Medulla oblongata (tissue), 1 donor: Measurements from ENCODE around the gene RRAS.

Experiments
- DNase-seq: peaks from one replicate; pipeline ENCODE4 v3.0.0-alpha.2; 2015; ENCODE audit errors: extremely low spot score

The RRAS gene

GRCh38 chr19:49595819-49596404, 44.0 kb downstream of the RRAS start:
- DNase-seq, result no peak

- DNase-seq, result no peak
These were observed 44.7 kb downstream of the RRAS start for GRCh38 chr19:49594993-49595818.

GRCh38 chr19:49594157-49594992, 45.6 kb downstream of the RRAS start:
- no peak for DNase-seq

- DNase-seq, result peak; percentile 95
These were observed 46.5 kb downstream of the RRAS start for GRCh38 chr19:49593233-49594113.

GRCh38 chr19:49592486-49593232, 47.3 kb downstream of the RRAS start:
- DNase-seq, result no peak

- DNase-seq, result peak; percentile 40
These were observed 48.0 kb downstream of the RRAS start for GRCh38 chr19:49591731-49592485.

GRCh38 chr19:49590971-49591730, 48.8 kb downstream of the RRAS start, which contains the start of gene PRR12:
PRR12 (plus strand) TSS chr19:49591182; CDS start chr19:49591655, 473 bp downstream.
- DNase-seq, result peak; percentile 67

GRCh38 chr19:49590071-49590970, 49.6 kb downstream of the RRAS start:
- peak; percentile 89 for DNase-seq

- no peak for DNase-seq
These were observed 50.4 kb downstream of the RRAS start for GRCh38 chr19:49589502-49589905.

GRCh38 chr19:49588365-49589122, 51.4 kb downstream of the RRAS start:
- no peak for DNase-seq

GRCh38 chr19:49587227-49587626, 52.7 kb downstream of the RRAS start:
- DNase-seq, result no peak
